ENCODE results near the gene MAML1.
A peak's percentile ranks its signal among the peaks of the same experiment; 100 is the strongest.
"Not testable (repeated sequence)": the region's sequence is repeated elsewhere in the genome, so short reads cannot be mapped to it uniquely, and the experiment has no call there.

Gene MAML1, protein sequence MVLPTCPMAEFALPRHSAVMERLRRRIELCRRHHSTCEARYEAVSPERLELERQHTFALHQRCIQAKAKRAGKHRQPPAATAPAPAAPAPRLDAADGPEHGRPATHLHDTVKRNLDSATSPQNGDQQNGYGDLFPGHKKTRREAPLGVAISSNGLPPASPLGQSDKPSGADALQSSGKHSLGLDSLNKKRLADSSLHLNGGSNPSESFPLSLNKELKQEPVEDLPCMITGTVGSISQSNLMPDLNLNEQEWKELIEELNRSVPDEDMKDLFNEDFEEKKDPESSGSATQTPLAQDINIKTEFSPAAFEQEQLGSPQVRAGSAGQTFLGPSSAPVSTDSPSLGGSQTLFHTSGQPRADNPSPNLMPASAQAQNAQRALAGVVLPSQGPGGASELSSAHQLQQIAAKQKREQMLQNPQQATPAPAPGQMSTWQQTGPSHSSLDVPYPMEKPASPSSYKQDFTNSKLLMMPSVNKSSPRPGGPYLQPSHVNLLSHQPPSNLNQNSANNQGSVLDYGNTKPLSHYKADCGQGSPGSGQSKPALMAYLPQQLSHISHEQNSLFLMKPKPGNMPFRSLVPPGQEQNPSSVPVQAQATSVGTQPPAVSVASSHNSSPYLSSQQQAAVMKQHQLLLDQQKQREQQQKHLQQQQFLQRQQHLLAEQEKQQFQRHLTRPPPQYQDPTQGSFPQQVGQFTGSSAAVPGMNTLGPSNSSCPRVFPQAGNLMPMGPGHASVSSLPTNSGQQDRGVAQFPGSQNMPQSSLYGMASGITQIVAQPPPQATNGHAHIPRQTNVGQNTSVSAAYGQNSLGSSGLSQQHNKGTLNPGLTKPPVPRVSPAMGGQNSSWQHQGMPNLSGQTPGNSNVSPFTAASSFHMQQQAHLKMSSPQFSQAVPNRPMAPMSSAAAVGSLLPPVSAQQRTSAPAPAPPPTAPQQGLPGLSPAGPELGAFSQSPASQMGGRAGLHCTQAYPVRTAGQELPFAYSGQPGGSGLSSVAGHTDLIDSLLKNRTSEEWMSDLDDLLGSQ

DNA sequence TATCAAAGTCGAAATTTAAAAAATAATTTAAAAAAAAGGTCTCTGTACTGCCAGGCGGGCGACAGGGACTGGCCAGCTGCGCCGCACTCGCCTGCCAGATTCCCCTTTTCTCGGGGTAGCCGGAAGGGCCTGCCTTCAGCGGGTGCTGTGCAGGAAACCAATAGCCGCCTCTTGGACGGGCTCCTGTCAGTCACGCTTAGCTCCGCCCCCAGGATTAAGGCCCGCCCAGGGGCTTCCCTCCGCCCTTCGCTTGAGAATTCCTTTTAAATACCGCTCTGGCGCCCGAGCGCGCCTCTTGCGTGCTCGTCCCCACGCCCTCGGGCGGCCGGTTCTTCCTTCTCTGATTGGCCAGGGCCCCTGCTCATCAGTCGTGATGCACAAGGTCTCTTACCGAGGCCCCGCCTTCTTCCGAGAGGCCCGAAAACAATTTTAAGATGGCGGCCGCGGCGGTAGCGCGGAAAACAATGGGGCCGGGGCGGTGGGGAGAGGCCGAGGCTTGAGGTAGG lies at the start of gene MAML1:
MAML1 (plus strand) TSS at position 411 of the 506 bp plus-strand sequence. CDS start 291 bp downstream, outside the sequence.
- peak; percentile 97 to 98 for DNase-seq (ENCODE audit: low read depth in 2 of 2, low spot score in 1 of 2)

GRCh38 chr5:179689212-179689611 lies 43.4 kb upstream of the MAML1 start:
- DNase-seq (ENCODE audit: low read depth in 2 of 2, low spot score in 1 of 2), result not testable (repeated sequence)

- DNase-seq (ENCODE audit: low read depth in 2 of 2, low spot score in 1 of 2), result no peak
Measured at GRCh38 chr5:179694561-179694960, 38.1 kb upstream of the MAML1 start.

- DNase-seq (ENCODE audit: low read depth in 2 of 2, low spot score in 1 of 2), result no peak
Measured at GRCh38 chr5:179696603-179697002, 36.0 kb upstream of the MAML1 start.

- DNase-seq (ENCODE audit: low read depth in 2 of 2, low spot score in 1 of 2), result no peak
Measured at GRCh38 chr5:179697108-179697507, 35.5 kb upstream of the MAML1 start.

GRCh38 chr5:179697543-179697942 lies 35.1 kb upstream of the MAML1 start:
- not testable (repeated sequence) for DNase-seq (ENCODE audit: low read depth in 2 of 2, low spot score in 1 of 2)

GRCh38 chr5:179697993-179698934 lies 34.4 kb upstream of the MAML1 start:
- DNase-seq (ENCODE audit: low read depth in 2 of 2, low spot score in 1 of 2), result peak; percentile 91 to 97

DNA sequence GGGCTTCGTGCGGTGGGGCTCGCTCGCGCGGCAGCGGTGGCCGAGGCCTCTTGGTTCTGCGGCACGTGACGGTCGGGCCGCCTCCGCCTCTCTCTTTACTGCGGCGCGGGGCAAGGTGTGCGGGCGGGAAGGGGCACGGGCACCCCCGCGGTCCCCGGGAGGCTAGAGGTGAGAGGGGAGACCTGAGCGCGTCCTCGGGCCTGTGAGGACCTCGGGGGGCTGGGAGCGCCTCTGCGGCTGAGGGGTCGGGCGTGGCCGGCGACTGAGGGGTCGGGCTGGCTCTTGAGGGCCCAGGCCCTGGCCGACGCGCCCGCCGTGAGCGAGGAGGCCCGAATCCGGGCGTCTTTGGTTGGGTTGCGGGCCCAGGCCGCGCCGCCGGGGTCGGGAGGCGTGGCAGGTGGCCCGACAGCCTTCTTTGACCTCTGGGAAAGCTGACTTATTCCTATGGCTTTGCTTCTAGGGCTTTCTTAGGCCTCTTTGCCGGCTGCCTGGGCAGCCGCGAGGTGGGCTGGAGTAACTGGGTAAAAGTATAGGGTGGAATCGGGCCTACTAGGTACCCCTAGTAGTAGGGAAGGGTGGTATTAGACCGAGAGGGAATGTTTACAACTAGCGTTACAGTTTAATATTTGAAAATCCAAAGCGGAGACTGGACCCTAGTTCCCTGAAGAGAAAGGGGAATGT lies 33.5 kb upstream of the MAML1 start, which contains the start of gene CANX:
CANX (plus strand) TSS at position 33 of the 681 bp plus-strand sequence. CDS start 6,715 bp downstream, outside the sequence.
- no peak for DNase-seq (ENCODE audit: low read depth in 2 of 2, low spot score in 1 of 2)

GRCh38 chr5:179699616-179700237 lies 32.9 kb upstream of the MAML1 start:
- DNase-seq (ENCODE audit: low read depth in 2 of 2, low spot score in 1 of 2), result no peak

- DNase-seq (ENCODE audit: low read depth in 2 of 2, low spot score in 1 of 2), result no peak
Measured at GRCh38 chr5:179700401-179700918, 32.2 kb upstream of the MAML1 start.

GRCh38 chr5:179716286-179716685 lies 16.3 kb upstream of the MAML1 start:
- DNase-seq (ENCODE audit: low read depth in 2 of 2, low spot score in 1 of 2), result no peak

GRCh38 chr5:179720222-179720621 lies 12.4 kb upstream of the MAML1 start:
- no peak for DNase-seq (ENCODE audit: low read depth in 2 of 2, low spot score in 1 of 2)

DNA sequence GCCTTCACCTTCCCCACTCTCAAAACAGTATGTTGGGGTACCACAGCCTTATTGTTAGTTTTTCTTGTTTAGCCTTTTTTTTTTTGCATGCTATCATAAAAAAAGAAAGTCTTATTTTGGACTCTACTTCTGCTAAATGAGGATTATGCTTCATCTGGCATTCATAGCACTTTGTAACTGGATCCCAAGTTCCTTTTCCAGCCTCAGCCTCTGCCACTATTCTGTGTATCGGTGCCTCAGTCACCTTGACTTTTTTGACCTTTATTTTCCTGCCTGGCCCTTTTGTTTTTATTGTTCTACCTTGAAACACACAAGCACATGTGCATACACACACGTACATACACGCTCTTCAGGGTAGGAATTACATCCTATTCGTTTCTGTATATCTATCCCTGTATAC lies 8.5 kb upstream of the MAML1 start:
- no peak for DNase-seq (ENCODE audit: low read depth in 2 of 2, low spot score in 1 of 2)

GRCh38 chr5:179727106-179727505 lies 5.5 kb upstream of the MAML1 start:
- DNase-seq (ENCODE audit: low read depth in 2 of 2, low spot score in 1 of 2), result no peak

- DNase-seq (ENCODE audit: low read depth in 2 of 2, low spot score in 1 of 2), result no peak
Measured at GRCh38 chr5:179729303-179729702, 3.3 kb upstream of the MAML1 start.

DNA sequence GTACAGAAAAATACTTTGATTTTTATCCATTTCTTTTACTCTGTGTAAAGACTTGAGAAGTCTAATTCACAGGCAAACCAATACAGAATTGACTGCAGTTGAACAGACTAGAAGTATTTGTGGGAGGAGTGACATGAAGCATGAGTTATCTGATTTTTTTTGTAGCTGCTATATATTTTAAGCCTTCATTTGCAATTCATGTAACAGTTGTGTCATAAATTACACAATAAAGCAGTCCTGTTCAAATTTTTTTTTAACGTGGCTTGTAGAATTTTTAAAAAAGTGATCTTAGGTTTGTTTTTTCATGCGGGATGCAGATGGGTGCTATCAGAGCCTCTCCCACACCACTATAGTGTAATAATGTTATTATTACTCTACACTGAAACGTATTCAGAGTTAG lies 2.9 kb upstream of the MAML1 start:
- DNase-seq (ENCODE audit: low read depth in 2 of 2, low spot score in 1 of 2), result no peak

DNA sequence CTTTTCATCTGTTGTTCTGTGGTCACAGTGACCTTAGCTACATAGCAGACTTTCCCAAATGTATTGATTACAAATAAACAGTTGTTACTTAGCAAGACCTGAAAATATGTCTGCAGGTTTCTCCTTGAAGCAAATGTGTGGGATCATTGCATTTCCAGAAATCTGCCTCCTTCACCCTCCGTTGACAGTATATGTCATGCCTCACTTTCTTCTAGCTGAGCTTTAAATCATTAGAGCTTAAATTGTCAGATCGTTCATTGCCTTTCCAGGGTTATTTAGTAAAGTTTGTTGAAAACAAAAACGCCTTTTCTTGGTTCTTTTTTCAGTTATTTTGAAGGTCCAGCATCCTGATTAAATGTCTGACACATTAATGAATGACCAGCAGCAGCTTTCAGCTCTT lies 2.3 kb upstream of the MAML1 start:
- DNase-seq (ENCODE audit: low read depth in 2 of 2, low spot score in 1 of 2), result no peak

- DNase-seq (ENCODE audit: low read depth in 2 of 2, low spot score in 1 of 2), result no peak
Measured at GRCh38 chr5:179730852-179731251, 1.8 kb upstream of the MAML1 start.

DNA sequence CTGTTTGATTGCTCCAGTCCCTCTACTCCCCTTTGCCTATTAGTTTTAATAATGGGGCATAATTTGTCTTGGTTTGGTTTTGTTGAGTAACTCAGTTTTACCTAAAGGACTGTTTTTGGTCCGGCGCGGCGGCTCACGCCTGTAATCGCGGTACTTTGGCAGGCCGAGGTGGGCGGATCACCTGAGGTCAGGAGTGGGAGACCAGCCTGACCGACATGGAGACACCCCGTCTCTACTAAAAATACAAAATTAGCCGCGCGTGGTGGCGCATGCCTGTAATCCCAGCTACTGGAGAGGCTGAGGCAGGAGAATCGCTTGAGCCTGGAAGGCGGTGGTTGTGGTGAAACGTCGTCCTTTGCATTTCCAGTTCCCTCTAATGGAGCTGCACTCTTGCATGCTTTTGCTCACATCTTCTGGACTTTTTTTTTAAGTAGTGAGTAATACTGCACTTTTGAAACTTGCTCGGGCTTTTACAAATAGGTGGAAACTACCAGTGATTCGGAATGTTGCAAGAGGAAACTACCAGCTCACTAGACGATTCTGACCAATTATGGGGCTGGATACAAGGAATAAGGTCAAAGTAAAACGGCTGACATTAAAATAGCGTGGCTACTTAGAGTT lies 721 bp upstream of the MAML1 start:
- DNase-seq (ENCODE audit: low read depth in 2 of 2, low spot score in 1 of 2), result no peak

All from stimulated activated CD8-positive, alpha-beta memory T cell treated with anti-CD3 and anti-CD28 coated beads, Interleukin-4, amount 100 ng/mL, for 1 hour (primary cell).